Measurements from ENCODE around the gene STXBP6. TPM values are rescaled to one million over a fixed set of nuclear protein-coding genes. Genes with fewer than 3 reads are reported as not detected.

The STXBP6 gene
- total RNA-seq, 1 experiment from 2014 or later: 6.4 TPM

GRCh38 chr14:24948261-24948847 is 101.6 kb downstream of the STXBP6 start:
- CTCF ChIA-PET: no interaction called here
- DNase-seq: no peak
- H3K27ac Mint-ChIP-seq (ENCODE audit: unreplicated experiment): no peak overlapping the region
- TF ChIP-seq CTCF (IDR thresholded peaks at IDR 0.05; ENCODE audit: unreplicated experiment): no peak
- H3K9me3 Mint-ChIP-seq (ENCODE audit: low read depth, unreplicated experiment): peaks cover 4% of the 10 kb centered on the region
- no peak overlapping the region for H3K4me3 Mint-ChIP-seq (ENCODE audit: low read depth, unreplicated experiment)
- no peaks in the 10 kb centered on the region for H3K36me3 Mint-ChIP-seq (ENCODE audit: insufficient read depth, unreplicated experiment)
- peaks cover 6% of the 10 kb centered on the region for H3K4me1 Mint-ChIP-seq (ENCODE audit: low read depth, unreplicated experiment)
- intact Hi-C loops (cut with micrococcal nuclease; ENCODE audit: unreplicated experiment): no loop called here
- BruUV-seq (replicated peaks): no TSS peak
- no peaks in the 10 kb centered on the region for H3K27me3 Mint-ChIP-seq (ENCODE audit: unreplicated experiment)

- H3K4me3 Mint-ChIP-seq (ENCODE audit: low read depth, unreplicated experiment): no peak overlapping the region
- no peak overlapping the region for H3K27ac Mint-ChIP-seq (ENCODE audit: unreplicated experiment)
- no TSS peak for BruUV-seq (replicated peaks)
- no peak for DNase-seq
- H3K9me3 Mint-ChIP-seq (ENCODE audit: low read depth, unreplicated experiment): peaks cover 4% of the 10 kb centered on the region
- no peaks in the 10 kb centered on the region for H3K4me1 Mint-ChIP-seq (ENCODE audit: low read depth, unreplicated experiment)
- intact Hi-C loops (cut with micrococcal nuclease; ENCODE audit: unreplicated experiment): no loop called here
- no peaks in the 10 kb centered on the region for H3K27me3 Mint-ChIP-seq (ENCODE audit: unreplicated experiment)
- no peaks in the 10 kb centered on the region for H3K36me3 Mint-ChIP-seq (ENCODE audit: insufficient read depth, unreplicated experiment)
- no peak for TF ChIP-seq CTCF (IDR thresholded peaks at IDR 0.05; ENCODE audit: unreplicated experiment)
- CTCF ChIA-PET: no interaction called here
These were observed 102.8 kb downstream of the STXBP6 start for GRCh38 chr14:24947131-24947530.

GRCh38 chr14:24944800-24945199 is 105.1 kb downstream of the STXBP6 start:
- no peak for TF ChIP-seq CTCF (IDR thresholded peaks at IDR 0.05; ENCODE audit: unreplicated experiment)
- BruUV-seq (replicated peaks): no TSS peak
- Mint-ChIP-seq H3K4me3 (ENCODE audit: low read depth, unreplicated experiment) (no peak overlapping the region), H3K27me3 (ENCODE audit: unreplicated experiment) (no peaks in the 10 kb centered on the region), H3K36me3 (ENCODE audit: insufficient read depth, unreplicated experiment) (no peaks in the 10 kb centered on the region), H3K9me3 (ENCODE audit: low read depth, unreplicated experiment) (peaks cover 4% of the 10 kb centered on the region), H3K27ac (ENCODE audit: unreplicated experiment) (no peak overlapping the region), H3K4me1 (ENCODE audit: low read depth, unreplicated experiment) (no peaks in the 10 kb centered on the region)
- CTCF ChIA-PET: no interaction called here
- no peak for DNase-seq
- intact Hi-C loops (cut with micrococcal nuclease; ENCODE audit: unreplicated experiment): no loop called here

- BruUV-seq (replicated peaks): no TSS peak
- intact Hi-C loops (cut with micrococcal nuclease; ENCODE audit: unreplicated experiment): no loop called here
- Mint-ChIP-seq H3K4me3 (ENCODE audit: low read depth, unreplicated experiment) (no peak overlapping the region), H3K4me1 (ENCODE audit: low read depth, unreplicated experiment) (no peaks in the 10 kb centered on the region), H3K9me3 (ENCODE audit: low read depth, unreplicated experiment) (peaks cover 4% of the 10 kb centered on the region), H3K27me3 (ENCODE audit: unreplicated experiment) (no peaks in the 10 kb centered on the region), H3K36me3 (ENCODE audit: insufficient read depth, unreplicated experiment) (no peaks in the 10 kb centered on the region), H3K27ac (ENCODE audit: unreplicated experiment) (no peak overlapping the region)
- no peak for TF ChIP-seq CTCF (IDR thresholded peaks at IDR 0.05; ENCODE audit: unreplicated experiment)
- no peak for DNase-seq
- CTCF ChIA-PET: no interaction called here
These were observed 106.9 kb downstream of the STXBP6 start for GRCh38 chr14:24943024-24943423.

Data from Calu3 (cell line).